Measurements from ENCODE around the gene PTTG1IP2. TPM values are rescaled to one million over a fixed set of nuclear protein-coding genes. Genes with fewer than 3 reads are reported as not detected.

The PTTG1IP2 gene
- total RNA-seq, 2 donors from 2014 or later: not detected

DNA sequence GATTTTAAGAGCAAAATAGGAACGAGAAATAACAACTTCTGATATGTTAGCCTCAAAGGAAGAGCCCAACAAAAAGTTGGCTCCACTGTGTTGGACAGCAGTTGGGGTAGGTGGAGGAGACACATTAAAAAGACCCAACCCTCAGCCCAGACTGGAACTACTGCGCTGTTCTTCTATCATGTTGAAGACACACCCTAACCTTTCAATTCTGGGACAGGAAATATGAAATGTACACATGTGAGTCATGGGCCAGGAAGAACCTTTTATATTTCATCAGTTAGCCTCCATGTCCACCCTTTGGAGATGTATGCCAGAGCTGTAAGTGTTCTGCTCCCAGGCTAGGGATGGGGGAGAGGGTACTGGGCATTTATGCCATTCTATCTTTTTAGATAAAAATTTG lies 44.1 kb upstream of the PTTG1IP2 start:
- Histone ChIP-seq H3K36me3 (ENCODE audit: control insufficient read depth, insufficient read depth, low read length) (no peaks in the 10 kb centered on the region), H3K27me3 (ENCODE audit: control insufficient read depth, insufficient read depth, low read length, poor library complexity, severe bottlenecking) (no peaks in the 10 kb centered on the region), H3K27ac (ENCODE audit: low read depth, low read length) (no peak overlapping the region), H3K4me3 (ENCODE audit: low read length) (no peak overlapping the region), H3K9ac (ENCODE audit: extremely low read depth, low read length, poor library complexity, severe bottlenecking) (no peak overlapping the region), H3K4me1 (ENCODE audit: control insufficient read depth, insufficient read depth, low read length) (no peaks in the 10 kb centered on the region), H3K9me3 (ENCODE audit: control insufficient read depth, low read length) (peaks cover 11% of the 10 kb centered on the region)
- no peaks in the 10 kb centered on the region for H3K36me3 Mint-ChIP-seq (ENCODE audit: low read depth)
- TF ChIP-seq, protein P1, sequence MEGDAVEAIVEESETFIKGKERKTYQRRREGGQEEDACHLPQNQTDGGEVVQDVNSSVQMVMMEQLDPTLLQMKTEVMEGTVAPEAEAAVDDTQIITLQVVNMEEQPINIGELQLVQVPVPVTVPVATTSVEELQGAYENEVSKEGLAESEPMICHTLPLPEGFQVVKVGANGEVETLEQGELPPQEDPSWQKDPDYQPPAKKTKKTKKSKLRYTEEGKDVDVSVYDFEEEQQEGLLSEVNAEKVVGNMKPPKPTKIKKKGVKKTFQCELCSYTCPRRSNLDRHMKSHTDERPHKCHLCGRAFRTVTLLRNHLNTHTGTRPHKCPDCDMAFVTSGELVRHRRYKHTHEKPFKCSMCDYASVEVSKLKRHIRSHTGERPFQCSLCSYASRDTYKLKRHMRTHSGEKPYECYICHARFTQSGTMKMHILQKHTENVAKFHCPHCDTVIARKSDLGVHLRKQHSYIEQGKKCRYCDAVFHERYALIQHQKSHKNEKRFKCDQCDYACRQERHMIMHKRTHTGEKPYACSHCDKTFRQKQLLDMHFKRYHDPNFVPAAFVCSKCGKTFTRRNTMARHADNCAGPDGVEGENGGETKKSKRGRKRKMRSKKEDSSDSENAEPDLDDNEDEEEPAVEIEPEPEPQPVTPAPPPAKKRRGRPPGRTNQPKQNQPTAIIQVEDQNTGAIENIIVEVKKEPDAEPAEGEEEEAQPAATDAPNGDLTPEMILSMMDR (conservative IDR thresholded peaks at IDR 0.05): no peak
- peaks cover 2% of the 10 kb centered on the region for H3K4me1 Mint-ChIP-seq
- WGBS, 2 experiments (ENCODE audit: insufficient coverage in 1 of 2, insufficient read length in 1 of 2): 92 to 95% methylated on average over 2 of the region's 2 CpGs
- H3K9me3 Mint-ChIP-seq: peaks cover 19% of the 10 kb centered on the region
- no peak overlapping the region for H3K4me3 Mint-ChIP-seq
- DNase-seq: no peak
- H3K27ac Mint-ChIP-seq: no peak overlapping the region
- H3K27me3 Mint-ChIP-seq (ENCODE audit: insufficient read depth): no peaks in the 10 kb centered on the region

DNA sequence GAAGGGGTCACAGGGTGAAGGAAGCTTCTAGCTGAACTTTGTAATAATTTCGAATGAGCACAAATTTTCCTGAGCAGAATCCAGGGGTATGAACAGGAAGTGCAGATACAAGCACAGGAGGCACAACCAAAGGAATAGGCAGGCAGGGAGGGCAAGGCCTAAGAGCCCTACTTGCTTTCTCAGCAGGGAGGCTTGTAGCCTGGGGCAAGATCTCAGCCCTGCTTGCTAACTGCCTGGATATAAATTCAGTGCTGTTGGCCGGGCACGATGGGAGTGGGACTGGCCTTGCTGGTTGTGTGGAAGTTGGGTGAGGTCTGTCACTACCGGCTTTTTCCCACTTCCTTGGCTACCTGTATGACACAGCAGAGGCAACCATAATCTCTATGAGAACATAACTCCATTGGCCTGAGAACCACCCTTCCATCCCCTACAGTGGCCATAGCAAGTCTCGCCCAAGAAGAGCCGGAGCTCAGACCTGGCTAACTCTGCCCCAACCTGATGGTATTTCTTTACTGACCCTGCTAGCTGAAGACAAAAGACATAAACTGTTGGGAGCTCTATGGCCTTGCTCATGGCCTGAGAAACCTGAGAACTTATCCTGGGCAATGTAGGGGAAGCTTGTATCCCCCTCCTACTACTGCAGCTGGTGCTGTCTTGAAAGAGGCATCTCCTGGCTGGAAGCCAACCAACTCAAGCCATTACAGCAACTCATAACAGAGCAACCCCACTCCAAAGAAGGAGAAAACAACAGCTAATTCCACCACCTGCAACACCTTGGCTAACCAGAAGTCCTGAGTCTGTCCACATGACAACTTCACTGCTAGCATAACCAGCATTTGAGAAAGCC lies 38.6 kb upstream of the PTTG1IP2 start:
- Histone ChIP-seq H3K27ac (ENCODE audit: low read depth, low read length) (no peak overlapping the region), H3K9me3 (ENCODE audit: control insufficient read depth, low read length) (peaks cover 22% of the 10 kb centered on the region), H3K4me3 (ENCODE audit: low read length) (no peak overlapping the region), H3K36me3 (ENCODE audit: control insufficient read depth, insufficient read depth, low read length) (no peaks in the 10 kb centered on the region), H3K27me3 (ENCODE audit: control insufficient read depth, insufficient read depth, low read length, poor library complexity, severe bottlenecking) (no peaks in the 10 kb centered on the region), H3K4me1 (ENCODE audit: control insufficient read depth, insufficient read depth, low read length) (no peaks in the 10 kb centered on the region), H3K9ac (ENCODE audit: extremely low read depth, low read length, poor library complexity, severe bottlenecking) (no peak overlapping the region)
- Mint-ChIP-seq H3K4me1 (no peaks in the 10 kb centered on the region), H3K4me3 (no peak overlapping the region), H3K27ac (no peak overlapping the region), H3K27me3 (ENCODE audit: insufficient read depth) (no peaks in the 10 kb centered on the region), H3K36me3 (ENCODE audit: low read depth) (no peaks in the 10 kb centered on the region), H3K9me3 (peaks cover 8% of the 10 kb centered on the region)
- 79 to 96% methylated on average over 3 to 6 of the region's 6 CpGs for WGBS, 2 experiments (ENCODE audit: insufficient coverage in 1 of 2, insufficient read length in 1 of 2)
- TF ChIP-seq, protein P1 (conservative IDR thresholded peaks at IDR 0.05): no peak
- DNase-seq: no peak

DNA sequence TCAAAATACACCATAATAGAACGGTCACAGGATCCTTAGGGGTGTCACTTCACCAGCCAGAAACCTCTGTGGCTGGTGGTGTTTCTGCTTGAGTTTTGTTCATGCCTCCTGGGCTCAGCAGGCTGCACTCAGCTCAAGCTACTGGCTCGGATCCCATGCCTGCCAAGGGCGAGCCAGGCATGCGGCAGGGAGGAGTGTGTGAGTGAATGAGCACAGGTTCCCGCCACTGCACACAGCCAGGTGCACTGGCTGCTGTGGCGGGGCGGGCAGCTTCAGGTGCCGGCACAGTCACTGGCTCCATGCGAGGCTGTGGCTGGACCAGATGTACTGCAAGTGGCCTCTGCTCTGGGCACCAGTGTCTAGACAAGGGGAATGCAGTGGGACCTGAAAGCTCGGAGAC lies 36.7 kb upstream of the PTTG1IP2 start:
- Histone ChIP-seq H3K36me3 (ENCODE audit: control insufficient read depth, insufficient read depth, low read length) (no peaks in the 10 kb centered on the region), H3K27ac (ENCODE audit: low read depth, low read length) (no peak overlapping the region), H3K4me3 (ENCODE audit: low read length) (no peak overlapping the region), H3K9me3 (ENCODE audit: control insufficient read depth, low read length) (peaks cover 28% of the 10 kb centered on the region), H3K27me3 (ENCODE audit: control insufficient read depth, insufficient read depth, low read length, poor library complexity, severe bottlenecking) (no peaks in the 10 kb centered on the region), H3K9ac (ENCODE audit: extremely low read depth, low read length, poor library complexity, severe bottlenecking) (no peak overlapping the region), H3K4me1 (ENCODE audit: control insufficient read depth, insufficient read depth, low read length) (no peaks in the 10 kb centered on the region)
- Mint-ChIP-seq H3K4me3 (no peak overlapping the region), H3K9me3 (peaks cover 16% of the 10 kb centered on the region), H3K27me3 (ENCODE audit: insufficient read depth) (peaks cover 4% of the 10 kb centered on the region), H3K27ac (no peak overlapping the region), H3K36me3 (ENCODE audit: low read depth) (no peaks in the 10 kb centered on the region), H3K4me1 (no peaks in the 10 kb centered on the region)
- DNase-seq: no peak
- TF ChIP-seq, protein P1 (conservative IDR thresholded peaks at IDR 0.05): no peak
- 66 to 85% methylated on average over 3 to 10 of the region's 10 CpGs for WGBS, 2 experiments (ENCODE audit: insufficient coverage in 1 of 2, insufficient read length in 1 of 2)
